HepG2 (cell line): Measurements from ENCODE around the gene SNPH. TPM values are rescaled to one million over a fixed set of nuclear protein-coding genes. Genes with fewer than 3 reads are reported as not detected.
A peak's percentile ranks its signal among the peaks of the same experiment; 100 is the strongest.

Experiments used
- BRCA1 ChIP-seq: sonication (generic); formaldehyde crosslinking; IDR thresholded peaks from 2 replicates; pipeline ENCODE4 v1.4.0; 2020; ENCODE audit warnings: missing genetic modification reagents
- DR1 ChIP-seq: sonication (generic); formaldehyde crosslinking; IDR thresholded peaks from 2 replicates; pipeline ENCODE4 v1.8.0; 2021; ENCODE audit warnings: mild to moderate bottlenecking, missing genetic modification reagents, inconsistent platforms
- GZF1 ChIP-seq: sonication (generic); formaldehyde crosslinking; IDR thresholded peaks from 2 replicates; pipeline ENCODE4 v1.5.1; 2020; ENCODE audit warnings: mild to moderate bottlenecking, missing genetic modification reagents
- HES4 ChIP-seq: sonication (generic); formaldehyde crosslinking; IDR thresholded peaks from 2 replicates; pipeline ENCODE4 v1.9.0; 2021; ENCODE audit warnings: mild to moderate bottlenecking, missing genetic modification reagents, borderline replicate concordance
- MAFF ChIP-seq: IDR thresholded peaks from 2 replicates; pipeline ENCODE4 v1.6.1; 2011; ENCODE audit warnings: low read depth, low read length, improper control_type of control experiment
- MIXL1 ChIP-seq: IDR thresholded peaks from 2 replicates; pipeline ENCODE4 v1.6.1; 2016
- SMAD1 ChIP-seq: sonication (generic); formaldehyde crosslinking; IDR thresholded peaks from 2 replicates; pipeline ENCODE4 v1.4.0; 2020; ENCODE audit warnings: missing genetic modification reagents, low read depth, mild to moderate bottlenecking, borderline replicate concordance
- ZFP37 ChIP-seq: sonication (generic); formaldehyde crosslinking; IDR thresholded peaks from 2 replicates; pipeline ENCODE4 v1.4.0; 2020; ENCODE audit warnings: missing genetic modification reagents, borderline replicate concordance
- ZNF232 ChIP-seq: sonication (generic); formaldehyde crosslinking; IDR thresholded peaks from 2 replicates; pipeline ENCODE4 v1.4.0; 2020; ENCODE audit warnings: missing genetic modification reagents, borderline replicate concordance
- ZNF326 ChIP-seq: sonication (generic); formaldehyde crosslinking; IDR thresholded peaks from 2 replicates; pipeline ENCODE4 v1.4.0; 2020; ENCODE audit warnings: missing genetic modification reagents, borderline replicate concordance
- ZNF644 ChIP-seq: IDR thresholded peaks from 2 replicates; pipeline ENCODE4 v1.6.1; 2016; ENCODE audit warnings: low read depth
- polyA plus RNA-seq, 8 experiments: library from polyadenylated mRNA; depleted of rRNA in 3 of 8; stranded (reverse) in 7 of 8; unstranded in 1 of 8; fragments of >200 nt; fragmentation: Illumina TruSeq in 4 of 8; extraction: Trizol in 4 of 8; gene quantifications; 2 replicates each; pipeline versions ENCODE4 v1.2.1 to v1.2.3, GENCODE V29; 2011 to 2016; ENCODE audit warnings: low read depth in 4 of 8, missing spikeins in 1 of 8, mixed read lengths in 1 of 8; ENCODE audit not compliant: insufficient read depth in 1 of 8
- total RNA-seq, 5 experiments: library from RNA; depleted of rRNA; stranded (reverse); fragments of >200 nt; fragmentation: Illumina TruSeq; extraction: Trizol; gene quantifications; 2 replicates each; pipeline ENCODE4 v1.2.3, GENCODE V29; 2016; ENCODE audit warnings: low read depth in 1 of 5
- TF ChIP-seq, protein P1 (sequence below): sonication (generic); formaldehyde crosslinking; IDR thresholded peaks from 2 replicates; pipeline ENCODE4 v1.5.1; 2020; ENCODE audit warnings: mild to moderate bottlenecking, missing genetic modification reagents
- TF ChIP-seq, protein P2 (sequence below): IDR thresholded peaks from 2 replicates; pipeline ENCODE4 v1.4.0; 2020; ENCODE audit warnings: mild to moderate bottlenecking, missing genetic modification reagents
- TF ChIP-seq, protein P3 (sequence below): IDR thresholded peaks from 2 replicates; pipeline ENCODE4 v1.6.1; 2016; ENCODE audit warnings: low read depth
- TF ChIP-seq, protein P4 (sequence below): IDR thresholded peaks from 2 replicates; pipeline ENCODE4 v1.6.1; 2018; ENCODE audit warnings: missing genetic modification reagents, mild to moderate bottlenecking, missing compliant biosample characterization
- TF ChIP-seq, protein P5 (sequence below): IDR thresholded peaks from 2 replicates; pipeline ENCODE4 v1.6.1; 2016; ENCODE audit warnings: low read depth, borderline replicate concordance
- TF ChIP-seq, protein P6 (sequence below): IDR thresholded peaks from 2 replicates; pipeline ENCODE4 v1.6.1; 2016; ENCODE audit warnings: missing compliant biosample characterization, missing genetic modification reagents, borderline replicate concordance

SNPH gene
- total and polyA plus RNA-seq, 2 of the 13 experiments (the other 11 are each of a cell fraction or from before 2014, with no cell fraction given), result 0.09 TPM; not detected in 1

DNA sequence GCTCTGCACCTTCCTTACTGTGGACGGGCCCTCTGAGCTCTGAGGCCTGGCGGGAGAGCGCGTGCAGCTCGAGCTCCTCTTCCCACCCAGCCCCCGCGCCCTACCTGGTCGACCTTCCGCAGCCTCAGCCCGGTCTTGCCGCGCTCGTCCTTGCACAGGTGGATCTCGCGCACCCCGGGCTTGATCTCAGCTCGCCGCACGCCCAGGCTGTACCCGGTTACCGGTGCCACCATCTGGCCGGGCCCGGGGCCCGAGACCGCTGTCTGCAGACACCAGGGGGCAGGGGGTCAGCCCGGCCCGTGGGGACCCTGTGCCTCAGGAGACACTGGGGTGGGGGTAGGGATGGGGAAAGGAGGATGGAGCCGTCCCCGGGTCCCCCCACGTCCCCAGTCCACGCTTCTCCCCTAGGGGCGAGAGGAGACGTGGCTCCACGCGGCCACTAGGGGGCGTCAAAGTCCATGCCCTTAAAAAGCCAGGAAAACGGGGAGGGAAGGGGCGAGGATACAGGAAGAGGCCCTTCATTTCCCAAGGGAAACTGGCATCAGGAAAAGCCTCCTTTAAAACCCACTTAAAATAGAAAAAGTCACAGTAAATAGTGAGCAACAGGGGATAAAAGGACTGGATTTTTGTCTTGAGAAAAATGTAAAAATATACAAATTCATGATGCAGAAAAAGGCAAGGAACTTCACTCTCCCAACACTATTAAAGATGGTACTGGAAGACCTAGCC is 47.3 kb downstream of the SNPH start (continued):
- TF ChIP-seq GZF1 (CRISPR knock-in tag), result 0 out of 2 replicates have a peak, but pooled peaks have one; percentile 21
- TF ChIP-seq, protein P1, sequence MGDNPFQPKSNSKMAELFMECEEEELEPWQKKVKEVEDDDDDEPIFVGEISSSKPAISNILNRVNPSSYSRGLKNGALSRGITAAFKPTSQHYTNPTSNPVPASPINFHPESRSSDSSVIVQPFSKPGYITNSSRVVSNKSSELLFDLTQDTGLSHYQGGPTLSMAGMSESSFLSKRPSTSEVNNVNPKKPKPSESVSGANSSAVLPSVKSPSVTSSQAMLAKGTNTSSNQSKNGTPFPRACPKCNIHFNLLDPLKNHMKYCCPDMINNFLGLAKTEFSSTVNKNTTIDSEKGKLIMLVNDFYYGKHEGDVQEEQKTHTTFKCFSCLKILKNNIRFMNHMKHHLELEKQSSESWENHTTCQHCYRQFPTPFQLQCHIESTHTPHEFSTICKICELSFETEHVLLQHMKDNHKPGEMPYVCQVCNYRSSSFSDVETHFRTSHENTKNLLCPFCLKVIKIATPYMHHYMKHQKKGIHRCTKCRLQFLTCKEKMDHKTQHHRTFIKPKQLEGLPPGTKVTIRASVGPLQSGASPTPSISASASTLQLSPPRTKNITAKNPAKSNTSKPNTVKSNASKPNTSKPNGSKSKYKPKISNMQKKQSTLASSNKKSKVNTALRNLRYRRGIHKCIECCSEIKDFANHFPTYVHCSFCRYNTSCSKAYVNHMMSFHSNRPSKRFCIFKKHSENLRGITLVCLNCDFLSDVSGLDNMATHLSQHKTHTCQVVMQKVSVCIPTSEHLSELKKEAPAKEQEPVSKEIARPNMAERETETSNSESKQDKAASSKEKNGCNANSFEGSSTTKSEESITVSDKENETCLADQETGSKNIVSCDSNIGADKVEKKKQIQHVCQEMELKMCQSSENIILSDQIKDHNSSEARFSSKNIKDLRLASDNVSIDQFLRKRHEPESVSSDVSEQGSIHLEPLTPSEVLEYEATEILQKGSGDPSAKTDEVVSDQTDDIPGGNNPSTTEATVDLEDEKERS (CRISPR knock-in tag), result 0 out of 2 replicates have a peak, but pooled peaks have one; percentile 22
- TF ChIP-seq, protein P2, sequence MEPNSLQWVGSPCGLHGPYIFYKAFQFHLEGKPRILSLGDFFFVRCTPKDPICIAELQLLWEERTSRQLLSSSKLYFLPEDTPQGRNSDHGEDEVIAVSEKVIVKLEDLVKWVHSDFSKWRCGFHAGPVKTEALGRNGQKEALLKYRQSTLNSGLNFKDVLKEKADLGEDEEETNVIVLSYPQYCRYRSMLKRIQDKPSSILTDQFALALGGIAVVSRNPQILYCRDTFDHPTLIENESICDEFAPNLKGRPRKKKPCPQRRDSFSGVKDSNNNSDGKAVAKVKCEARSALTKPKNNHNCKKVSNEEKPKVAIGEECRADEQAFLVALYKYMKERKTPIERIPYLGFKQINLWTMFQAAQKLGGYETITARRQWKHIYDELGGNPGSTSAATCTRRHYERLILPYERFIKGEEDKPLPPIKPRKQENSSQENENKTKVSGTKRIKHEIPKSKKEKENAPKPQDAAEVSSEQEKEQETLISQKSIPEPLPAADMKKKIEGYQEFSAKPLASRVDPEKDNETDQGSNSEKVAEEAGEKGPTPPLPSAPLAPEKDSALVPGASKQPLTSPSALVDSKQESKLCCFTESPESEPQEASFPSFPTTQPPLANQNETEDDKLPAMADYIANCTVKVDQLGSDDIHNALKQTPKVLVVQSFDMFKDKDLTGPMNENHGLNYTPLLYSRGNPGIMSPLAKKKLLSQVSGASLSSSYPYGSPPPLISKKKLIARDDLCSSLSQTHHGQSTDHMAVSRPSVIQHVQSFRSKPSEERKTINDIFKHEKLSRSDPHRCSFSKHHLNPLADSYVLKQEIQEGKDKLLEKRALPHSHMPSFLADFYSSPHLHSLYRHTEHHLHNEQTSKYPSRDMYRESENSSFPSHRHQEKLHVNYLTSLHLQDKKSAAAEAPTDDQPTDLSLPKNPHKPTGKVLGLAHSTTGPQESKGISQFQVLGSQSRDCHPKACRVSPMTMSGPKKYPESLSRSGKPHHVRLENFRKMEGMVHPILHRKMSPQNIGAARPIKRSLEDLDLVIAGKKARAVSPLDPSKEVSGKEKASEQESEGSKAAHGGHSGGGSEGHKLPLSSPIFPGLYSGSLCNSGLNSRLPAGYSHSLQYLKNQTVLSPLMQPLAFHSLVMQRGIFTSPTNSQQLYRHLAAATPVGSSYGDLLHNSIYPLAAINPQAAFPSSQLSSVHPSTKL (CRISPR knock-in tag), result 0 out of 2 replicates have a peak, but pooled peaks have one; percentile 8
- TF ChIP-seq ZNF644, result 0 out of 2 replicates have a peak, but pooled peaks have one; percentile 29
- TF ChIP-seq, protein P3, sequence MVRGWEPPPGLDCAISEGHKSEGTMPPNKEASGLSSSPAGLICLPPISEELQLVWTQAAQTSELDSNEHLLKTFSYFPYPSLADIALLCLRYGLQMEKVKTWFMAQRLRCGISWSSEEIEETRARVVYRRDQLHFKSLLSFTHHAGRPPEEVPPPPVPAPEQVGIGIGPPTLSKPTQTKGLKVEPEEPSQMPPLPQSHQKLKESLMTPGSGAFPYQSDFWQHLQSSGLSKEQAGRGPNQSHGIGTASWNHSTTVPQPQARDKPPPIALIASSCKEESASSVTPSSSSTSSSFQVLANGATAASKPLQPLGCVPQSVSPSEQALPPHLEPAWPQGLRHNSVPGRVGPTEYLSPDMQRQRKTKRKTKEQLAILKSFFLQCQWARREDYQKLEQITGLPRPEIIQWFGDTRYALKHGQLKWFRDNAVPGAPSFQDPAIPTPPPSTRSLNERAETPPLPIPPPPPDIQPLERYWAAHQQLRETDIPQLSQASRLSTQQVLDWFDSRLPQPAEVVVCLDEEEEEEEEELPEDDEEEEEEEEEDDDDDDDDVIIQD (CRISPR knock-in tag), result 0 out of 2 replicates have a peak, but pooled peaks have one; percentile 44
- TF ChIP-seq ZNF232, result 0 out of 2 replicates have a peak, but pooled peaks have one; percentile 25
- TF ChIP-seq, protein P4, sequence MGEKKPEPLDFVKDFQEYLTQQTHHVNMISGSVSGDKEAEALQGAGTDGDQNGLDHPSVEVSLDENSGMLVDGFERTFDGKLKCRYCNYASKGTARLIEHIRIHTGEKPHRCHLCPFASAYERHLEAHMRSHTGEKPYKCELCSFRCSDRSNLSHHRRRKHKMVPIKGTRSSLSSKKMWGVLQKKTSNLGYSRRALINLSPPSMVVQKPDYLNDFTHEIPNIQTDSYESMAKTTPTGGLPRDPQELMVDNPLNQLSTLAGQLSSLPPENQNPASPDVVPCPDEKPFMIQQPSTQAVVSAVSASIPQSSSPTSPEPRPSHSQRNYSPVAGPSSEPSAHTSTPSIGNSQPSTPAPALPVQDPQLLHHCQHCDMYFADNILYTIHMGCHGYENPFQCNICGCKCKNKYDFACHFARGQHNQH, result peak; percentile 60
- no peak for TF ChIP-seq ZNF326
- TF ChIP-seq BRCA1 (CRISPR knock-in tag), result 0 out of 2 replicates have a peak, but pooled peaks have one; percentile 41
- TF ChIP-seq ZFP37, result peak; percentile 29; the same call in 1 of the 2 replicates
- TF ChIP-seq, protein P5, sequence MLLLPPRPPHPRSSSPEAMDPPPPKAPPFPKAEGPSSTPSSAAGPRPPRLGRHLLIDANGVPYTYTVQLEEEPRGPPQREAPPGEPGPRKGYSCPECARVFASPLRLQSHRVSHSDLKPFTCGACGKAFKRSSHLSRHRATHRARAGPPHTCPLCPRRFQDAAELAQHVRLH (CRISPR knock-in tag), result peak; percentile 71; the same call in 1 of the 2 replicates
- peak; percentile 51; the same call in 1 of the 2 replicates for TF ChIP-seq MIXL1 (CRISPR knock-in tag)
- peak; percentile 68; the same call in 1 of the 2 replicates for TF ChIP-seq HES4 (CRISPR knock-in tag)
- no peak for TF ChIP-seq MAFF
- TF ChIP-seq DR1 (CRISPR knock-in tag), result no peak
- peak; percentile 70; the same call in 1 of the 2 replicates for TF ChIP-seq SMAD1 (CRISPR knock-in tag)
- TF ChIP-seq, protein P6, sequence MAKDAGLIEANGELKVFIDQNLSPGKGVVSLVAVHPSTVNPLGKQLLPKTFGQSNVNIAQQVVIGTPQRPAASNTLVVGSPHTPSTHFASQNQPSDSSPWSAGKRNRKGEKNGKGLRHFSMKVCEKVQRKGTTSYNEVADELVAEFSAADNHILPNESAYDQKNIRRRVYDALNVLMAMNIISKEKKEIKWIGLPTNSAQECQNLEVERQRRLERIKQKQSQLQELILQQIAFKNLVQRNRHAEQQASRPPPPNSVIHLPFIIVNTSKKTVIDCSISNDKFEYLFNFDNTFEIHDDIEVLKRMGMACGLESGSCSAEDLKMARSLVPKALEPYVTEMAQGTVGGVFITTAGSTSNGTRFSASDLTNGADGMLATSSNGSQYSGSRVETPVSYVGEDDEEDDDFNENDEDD, result peak; percentile 45; the same call in 1 of the 2 replicates
